ENCODE data around the gene MADD. TPM values are rescaled to one million over a fixed set of nuclear protein-coding genes. Genes with fewer than 3 reads are reported as not detected.

MADD gene
- total and polyA plus RNA-seq, 2 experiments from 2014 or later, result 13.4 to 43.8 TPM

DNA sequence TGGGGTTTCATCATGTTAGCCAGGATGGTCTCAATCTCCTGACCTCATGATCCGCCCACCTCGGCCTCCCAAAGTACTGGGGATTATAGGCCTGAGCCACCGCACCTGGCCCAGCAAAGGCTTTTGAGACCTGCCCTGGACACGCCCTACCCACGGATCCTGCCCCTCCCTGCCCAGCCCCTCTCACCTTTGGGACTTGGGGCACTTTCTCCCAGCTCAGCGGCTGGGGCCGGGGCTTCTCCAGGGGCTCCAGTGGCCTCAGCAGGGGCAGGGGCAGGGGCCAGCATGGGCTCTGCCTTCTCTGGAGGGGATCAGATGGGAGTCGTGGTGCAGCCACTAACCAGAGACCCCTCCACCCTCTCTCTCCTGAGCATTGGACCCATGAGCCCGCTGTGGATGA, 80.4 kb downstream of the MADD start:
- Histone ChIP-seq H3K27me3 (ENCODE audit: insufficient read depth) (no peaks in the 10 kb centered on the region), H3K4me1 (ENCODE audit: insufficient read depth) (peaks cover 7% of the 10 kb centered on the region; the same call in 1 of the 2 replicates), H3K4me3 (no peak overlapping the region), H3K79me2 (replicated peaks; ENCODE audit: insufficient read depth) (no peaks in the 10 kb centered on the region), H3K4me2 (no peak overlapping the region), H4K20me1 (replicated peaks; ENCODE audit: insufficient read depth) (no peaks in the 10 kb centered on the region), H3K9me2 (ENCODE audit: insufficient read depth) (no peaks in the 10 kb centered on the region), H2AFZ (no peak overlapping the region), H3F3A (replicated peaks; ENCODE audit: low read depth) (0 out of 2 replicates have a peak, but pooled peaks cover 2% of the 10 kb centered on the region), H3K27ac (ENCODE audit: low read depth) (no peak overlapping the region), H3K36me3 (ENCODE audit: insufficient read depth) (no peaks in the 10 kb centered on the region)
- H3K36me3 Mint-ChIP-seq (ENCODE audit: low read depth), result no peaks in the 10 kb centered on the region; the same call in 2 of the 3 replicates
- DNase-seq (ENCODE audit: low spot score), result no peak
- no peaks in the 10 kb centered on the region; the same call in 2 of the 3 replicates for H3K9me3 Mint-ChIP-seq
- H3K27me3 Mint-ChIP-seq (ENCODE audit: insufficient read depth, low read depth, poor library complexity), result peaks cover 19% of the 10 kb centered on the region
- ATAC-seq, result no peak
- no peak overlapping the region for H3K4me3 Mint-ChIP-seq
- peaks cover 8% of the 10 kb centered on the region for H3K4me1 Mint-ChIP-seq
- H3K27ac Mint-ChIP-seq, result no peak overlapping the region
- TF ChIP-seq STAT1 (IDR thresholded peaks at IDR 0.05; ENCODE audit: unreplicated experiment) (no peak), EZH2phosphoT487 (IDR thresholded peaks at IDR 0.05; ENCODE audit: unreplicated experiment) (no peak), ZNF114 (CRISPR knock-in tag; IDR thresholded peaks at IDR 0.05) (no peak), ETS1 (IDR thresholded peaks at IDR 0.05) (no peak), NANOG (IDR thresholded peaks at IDR 0.05; ENCODE audit: borderline replicate concordance) (no peak)
- TF ChIP-seq, protein P1, sequence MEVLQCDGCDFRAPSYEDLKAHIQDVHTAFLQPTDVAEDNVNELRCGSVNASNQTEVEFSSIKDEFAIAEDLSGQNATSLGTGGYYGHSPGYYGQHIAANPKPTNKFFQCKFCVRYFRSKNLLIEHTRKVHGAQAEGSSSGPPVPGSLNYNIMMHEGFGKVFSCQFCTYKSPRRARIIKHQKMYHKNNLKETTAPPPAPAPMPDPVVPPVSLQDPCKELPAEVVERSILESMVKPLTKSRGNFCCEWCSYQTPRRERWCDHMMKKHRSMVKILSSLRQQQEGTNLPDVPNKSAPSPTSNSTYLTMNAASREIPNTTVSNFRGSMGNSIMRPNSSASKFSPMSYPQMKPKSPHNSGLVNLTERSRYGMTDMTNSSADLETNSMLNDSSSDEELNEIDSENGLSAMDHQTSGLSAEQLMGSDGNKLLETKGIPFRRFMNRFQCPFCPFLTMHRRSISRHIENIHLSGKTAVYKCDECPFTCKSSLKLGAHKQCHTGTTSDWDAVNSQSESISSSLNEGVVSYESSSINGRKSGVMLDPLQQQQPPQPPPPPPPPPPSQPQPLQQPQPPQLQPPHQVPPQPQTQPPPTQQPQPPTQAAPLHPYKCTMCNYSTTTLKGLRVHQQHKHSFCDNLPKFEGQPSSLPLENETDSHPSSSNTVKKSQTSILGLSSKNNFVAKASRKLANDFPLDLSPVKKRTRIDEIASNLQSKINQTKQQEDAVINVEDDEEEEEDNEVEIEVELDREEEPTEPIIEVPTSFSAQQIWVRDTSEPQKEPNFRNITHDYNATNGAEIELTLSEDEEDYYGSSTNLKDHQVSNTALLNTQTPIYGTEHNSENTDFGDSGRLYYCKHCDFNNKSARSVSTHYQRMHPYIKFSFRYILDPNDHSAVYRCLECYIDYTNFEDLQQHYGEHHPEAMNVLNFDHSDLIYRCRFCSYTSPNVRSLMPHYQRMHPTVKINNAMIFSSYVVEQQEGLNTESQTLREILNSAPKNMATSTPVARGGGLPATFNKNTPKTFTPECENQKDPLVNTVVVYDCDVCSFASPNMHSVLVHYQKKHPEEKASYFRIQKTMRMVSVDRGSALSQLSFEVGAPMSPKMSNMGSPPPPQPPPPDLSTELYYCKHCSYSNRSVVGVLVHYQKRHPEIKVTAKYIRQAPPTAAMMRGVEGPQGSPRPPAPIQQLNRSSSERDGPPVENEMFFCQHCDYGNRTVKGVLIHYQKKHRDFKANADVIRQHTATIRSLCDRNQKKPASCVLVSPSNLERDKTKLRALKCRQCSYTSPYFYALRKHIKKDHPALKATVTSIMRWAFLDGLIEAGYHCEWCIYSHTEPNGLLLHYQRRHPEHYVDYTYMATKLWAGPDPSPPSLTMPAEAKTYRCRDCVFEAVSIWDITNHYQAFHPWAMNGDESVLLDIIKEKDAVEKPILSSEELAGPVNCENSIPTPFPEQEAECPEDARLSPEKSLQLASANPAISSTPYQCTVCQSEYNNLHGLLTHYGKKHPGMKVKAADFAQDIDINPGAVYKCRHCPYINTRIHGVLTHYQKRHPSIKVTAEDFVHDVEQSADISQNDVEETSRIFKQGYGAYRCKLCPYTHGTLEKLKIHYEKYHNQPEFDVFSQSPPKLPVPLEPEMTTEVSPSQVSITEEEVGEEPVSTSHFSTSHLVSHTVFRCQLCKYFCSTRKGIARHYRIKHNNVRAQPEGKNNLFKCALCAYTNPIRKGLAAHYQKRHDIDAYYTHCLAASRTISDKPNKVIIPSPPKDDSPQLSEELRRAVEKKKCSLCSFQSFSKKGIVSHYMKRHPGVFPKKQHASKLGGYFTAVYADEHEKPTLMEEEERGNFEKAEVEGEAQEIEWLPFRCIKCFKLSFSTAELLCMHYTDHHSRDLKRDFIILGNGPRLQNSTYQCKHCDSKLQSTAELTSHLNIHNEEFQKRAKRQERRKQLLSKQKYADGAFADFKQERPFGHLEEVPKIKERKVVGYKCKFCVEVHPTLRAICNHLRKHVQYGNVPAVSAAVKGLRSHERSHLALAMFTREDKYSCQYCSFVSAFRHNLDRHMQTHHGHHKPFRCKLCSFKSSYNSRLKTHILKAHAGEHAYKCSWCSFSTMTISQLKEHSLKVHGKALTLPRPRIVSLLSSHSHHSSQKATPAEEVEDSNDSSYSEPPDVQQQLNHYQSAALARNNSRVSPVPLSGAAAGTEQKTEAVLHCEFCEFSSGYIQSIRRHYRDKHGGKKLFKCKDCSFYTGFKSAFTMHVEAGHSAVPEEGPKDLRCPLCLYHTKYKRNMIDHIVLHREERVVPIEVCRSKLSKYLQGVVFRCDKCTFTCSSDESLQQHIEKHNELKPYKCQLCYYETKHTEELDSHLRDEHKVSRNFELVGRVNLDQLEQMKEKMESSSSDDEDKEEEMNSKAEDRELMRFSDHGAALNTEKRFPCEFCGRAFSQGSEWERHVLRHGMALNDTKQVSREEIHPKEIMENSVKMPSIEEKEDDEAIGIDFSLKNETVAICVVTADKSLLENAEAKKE (CRISPR knock-in tag; IDR thresholded peaks at IDR 0.05), result no peak

All from GM23338 (cell line).